GM19438 (cell line): ENCODE results near the gene TEKTIP1.
"Not testable (repeated sequence)": the region's sequence is repeated elsewhere in the genome, so short reads cannot be mapped to it uniquely, and the experiment has no call there.

Experiments used
- ATAC-seq: cut with Tn5 transposase; IDR thresholded peaks from one replicate; pipeline ENCODE4 v1.9.1; 2021; ENCODE audit warnings: low read depth; ENCODE audit not compliant: unreplicated experiment

Gene TEKTIP1

DNA sequence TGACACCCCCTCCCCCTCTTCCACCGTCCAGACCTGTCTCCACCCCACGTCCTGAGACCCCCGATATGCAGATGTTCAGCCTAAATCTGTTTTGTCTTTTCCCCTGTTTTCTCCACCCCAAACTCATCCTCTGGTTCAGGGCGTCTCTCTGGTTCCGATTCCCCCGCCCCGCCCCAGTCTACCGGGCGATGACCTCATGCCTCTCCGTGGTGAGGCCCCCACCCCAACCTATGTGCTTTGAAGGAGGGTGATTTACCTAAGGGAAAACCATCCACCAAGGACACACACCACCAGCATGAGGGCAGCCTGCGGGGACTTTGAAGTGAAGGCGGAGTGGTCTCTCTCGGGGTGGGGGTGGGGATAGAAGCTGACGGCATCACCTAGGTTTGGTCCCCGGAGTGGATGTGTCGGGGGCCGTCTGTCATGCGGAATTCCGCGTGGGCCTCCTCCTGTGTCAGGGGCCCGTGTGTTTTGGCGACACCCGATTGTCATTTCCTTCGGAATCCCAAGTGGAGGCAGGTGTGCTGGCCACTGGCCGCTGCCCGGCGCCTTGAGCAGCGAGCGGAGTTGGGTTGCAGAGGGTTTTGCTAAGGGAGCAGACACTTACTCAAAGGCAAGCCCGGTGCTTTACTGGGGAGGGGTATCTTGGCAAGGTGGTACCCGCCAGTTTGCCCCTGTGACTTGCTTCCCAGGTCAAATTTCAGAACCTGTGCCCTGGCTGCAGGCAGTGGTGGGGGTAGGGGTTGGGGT is 31.4 kb upstream of the TEKTIP1 start:
- ATAC-seq = no peak

- not testable (repeated sequence) for ATAC-seq
Observed at GRCh38 chr19:3508121-3508661, 30.8 kb upstream of the TEKTIP1 start.

DNA sequence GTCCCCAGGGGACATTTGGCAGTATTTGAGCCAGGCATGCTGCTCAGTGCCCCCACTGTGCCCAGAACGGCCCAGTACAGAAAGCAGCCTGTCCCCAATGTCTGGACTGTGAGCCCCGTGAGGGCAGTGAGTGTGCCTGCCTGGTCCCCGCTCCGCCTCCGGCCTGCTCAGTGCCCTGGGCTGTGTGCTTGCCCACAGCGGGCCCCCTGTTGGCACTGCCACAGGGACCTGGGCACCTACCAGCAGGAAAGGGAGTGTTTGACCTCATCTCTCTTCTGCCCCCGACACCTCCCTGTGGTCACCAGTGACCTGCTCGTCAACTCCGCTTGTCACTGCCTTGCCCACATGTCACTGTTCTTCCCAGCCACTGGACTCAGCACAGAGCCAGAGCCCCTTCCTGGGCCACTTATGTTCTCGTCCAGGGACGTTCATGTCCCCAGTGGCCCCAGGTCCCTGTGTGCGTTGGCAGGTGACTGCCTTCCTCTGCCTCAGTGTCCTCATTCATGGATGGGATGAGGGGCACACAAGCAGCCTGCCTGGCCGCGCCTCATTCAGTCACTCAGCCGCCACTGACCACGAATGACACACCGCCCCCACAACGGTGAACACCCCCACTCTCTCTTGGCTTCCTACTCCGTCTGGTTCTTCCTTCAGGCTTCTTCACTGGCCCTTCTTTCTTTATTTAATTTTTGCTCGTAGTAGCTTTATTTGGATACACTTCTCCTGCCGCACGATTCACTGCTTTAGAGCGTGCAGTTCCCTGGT is 30.0 kb upstream of the TEKTIP1 start:
- no peak for ATAC-seq

- no peak for ATAC-seq
Observed at GRCh38 chr19:3509566-3509989, 29.4 kb upstream of the TEKTIP1 start.

GRCh38 chr19:3510727-3511126 is 28.2 kb upstream of the TEKTIP1 start:
- no peak for ATAC-seq

GRCh38 chr19:3511506-3512251 is 27.3 kb upstream of the TEKTIP1 start:
- no peak for ATAC-seq

GRCh38 chr19:3512562-3513228 is 26.3 kb upstream of the TEKTIP1 start:
- ATAC-seq = no peak

DNA sequence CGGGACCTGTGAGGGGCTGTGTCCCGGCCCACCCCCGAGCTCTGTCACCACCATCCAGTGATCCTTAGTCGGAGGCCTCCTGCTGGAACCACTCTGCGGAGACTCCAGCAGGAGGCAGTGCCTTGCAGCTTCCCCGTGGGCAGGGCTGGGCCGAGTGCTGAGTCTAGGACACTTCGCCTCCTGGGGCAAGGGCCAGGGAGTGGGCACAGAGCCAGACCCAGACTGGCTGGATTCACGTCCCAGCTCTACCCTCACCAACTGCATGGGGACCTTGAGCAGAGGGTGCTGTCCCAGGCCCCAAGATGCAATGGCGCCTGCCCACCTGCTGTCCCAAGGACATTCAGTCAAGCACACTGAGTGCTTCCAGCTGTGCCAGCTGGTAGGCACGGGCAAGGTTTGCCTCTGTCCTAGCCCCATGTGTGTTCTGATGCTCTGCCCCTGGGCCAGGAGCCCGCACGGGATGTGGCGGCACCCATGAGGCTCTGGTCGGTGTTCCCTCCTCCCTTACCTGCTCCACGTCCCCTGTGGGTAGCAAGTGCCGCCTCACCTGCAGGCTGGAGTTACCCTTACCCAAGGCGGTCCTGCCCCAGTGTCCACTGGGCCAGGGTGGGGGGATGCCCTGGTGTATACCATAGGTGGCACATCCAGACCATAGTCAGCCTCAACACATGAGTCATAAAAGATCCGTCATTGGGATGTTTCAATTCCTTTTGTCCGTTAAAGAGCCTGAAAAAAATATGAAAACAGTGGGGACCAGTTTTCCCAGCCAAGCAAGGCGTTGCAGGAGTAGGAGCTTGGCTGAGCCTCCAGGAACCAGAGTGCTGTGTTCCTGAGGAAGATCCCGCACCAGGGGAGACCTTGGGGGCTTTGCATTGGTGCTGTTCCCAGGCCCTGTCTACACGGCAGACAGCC is 25.5 kb upstream of the TEKTIP1 start:
- ATAC-seq = no peak

DNA sequence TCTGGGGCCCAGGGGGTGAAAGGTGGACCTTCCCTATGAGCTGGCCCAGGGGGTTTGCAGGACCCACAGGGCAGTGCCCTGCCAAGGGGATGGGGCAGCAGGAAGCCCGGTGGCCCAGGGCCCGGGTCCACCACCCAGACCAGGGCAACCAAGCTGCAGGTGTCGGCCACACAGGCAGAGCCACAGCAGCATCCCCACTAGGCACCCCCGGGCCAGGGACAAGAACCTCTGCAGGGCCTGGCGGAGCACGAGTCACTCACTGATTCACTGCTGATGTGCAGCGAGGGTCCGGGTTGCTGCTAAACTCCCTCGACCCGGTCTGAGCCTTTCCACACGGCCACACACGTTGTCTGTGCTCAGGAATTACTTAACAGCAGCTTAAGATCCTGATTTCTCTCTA is 24.0 kb upstream of the TEKTIP1 start:
- ATAC-seq = no peak

DNA sequence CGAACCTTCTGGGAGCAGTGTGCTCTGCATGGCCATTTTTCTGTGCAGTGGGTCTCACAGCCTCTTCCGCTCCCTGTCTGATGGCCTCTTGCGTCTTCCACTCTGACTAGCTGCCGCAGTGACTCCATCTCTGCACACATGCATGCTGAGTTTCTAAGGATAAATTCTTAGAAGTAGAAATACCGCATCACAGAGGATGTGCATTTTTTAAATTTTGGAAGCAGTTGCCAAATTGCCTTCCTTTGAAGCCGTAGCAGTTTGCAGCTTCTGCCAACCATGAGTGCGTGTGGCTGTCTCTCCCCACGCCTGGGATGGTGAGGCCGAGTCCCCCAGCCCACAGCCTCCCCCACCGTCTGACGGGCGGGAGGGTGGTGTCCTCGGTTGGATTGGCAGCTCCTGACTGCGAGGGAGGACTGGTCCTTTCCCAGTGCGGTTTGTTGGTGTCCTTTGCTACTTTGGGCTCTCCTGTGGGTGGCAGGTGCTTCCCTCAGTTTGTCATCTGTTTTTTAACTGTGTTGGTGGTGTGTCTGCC is 23.0 kb upstream of the TEKTIP1 start:
- ATAC-seq = no peak

DNA sequence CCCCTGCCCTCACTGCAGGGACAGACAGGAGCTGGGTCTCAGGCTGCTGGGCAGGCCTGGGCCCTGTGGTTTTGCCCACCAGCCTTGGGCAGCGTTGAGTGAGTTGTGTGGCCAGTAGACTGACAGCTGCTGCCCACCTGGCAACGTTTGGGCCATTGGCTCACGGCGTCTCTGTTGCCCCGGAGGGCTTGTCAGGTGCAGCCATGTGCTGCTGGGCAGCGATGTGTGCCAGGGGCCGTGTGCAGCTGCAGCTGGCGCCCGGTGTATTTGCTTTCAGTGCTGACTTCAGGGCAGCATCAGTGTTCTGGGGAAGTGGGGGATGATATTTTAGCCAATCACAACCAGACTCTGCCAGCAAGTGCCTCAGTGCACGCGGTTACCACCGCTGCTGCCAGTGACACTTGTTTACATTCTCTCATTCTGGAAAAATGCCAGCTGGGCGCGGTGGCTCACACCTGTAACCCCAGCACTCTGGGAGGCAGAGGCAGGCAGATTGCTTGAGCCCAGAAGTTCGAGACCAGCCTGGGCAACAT is 22.2 kb upstream of the TEKTIP1 start:
- no peak for ATAC-seq

- ATAC-seq = no peak
Observed at GRCh38 chr19:3517638-3518037, 21.3 kb upstream of the TEKTIP1 start.

- ATAC-seq = no peak
Observed at GRCh38 chr19:3518255-3518654, 20.7 kb upstream of the TEKTIP1 start.

- ATAC-seq = no peak
Observed at GRCh38 chr19:3518659-3519058, 20.3 kb upstream of the TEKTIP1 start.

DNA sequence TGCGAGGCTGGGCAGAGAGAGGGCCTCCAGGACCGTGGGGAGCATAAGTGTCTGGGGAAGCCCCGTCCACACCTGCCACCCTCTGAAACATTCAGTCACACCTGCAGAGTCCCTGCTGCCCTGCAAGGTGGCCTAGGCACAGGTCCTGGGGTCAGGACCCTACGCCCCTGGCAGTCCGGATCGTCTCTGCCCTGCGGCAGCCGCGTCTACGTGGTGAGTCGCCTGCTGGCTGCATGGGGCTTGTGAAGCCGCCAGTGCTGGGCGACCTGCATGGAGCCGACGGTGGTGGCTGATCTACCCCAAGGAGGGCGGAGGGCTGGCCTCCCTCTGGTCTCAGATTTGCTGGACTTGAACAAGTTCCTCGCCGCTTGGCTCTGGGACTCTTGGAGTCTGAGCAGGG is 19.8 kb upstream of the TEKTIP1 start:
- no peak for ATAC-seq

DNA sequence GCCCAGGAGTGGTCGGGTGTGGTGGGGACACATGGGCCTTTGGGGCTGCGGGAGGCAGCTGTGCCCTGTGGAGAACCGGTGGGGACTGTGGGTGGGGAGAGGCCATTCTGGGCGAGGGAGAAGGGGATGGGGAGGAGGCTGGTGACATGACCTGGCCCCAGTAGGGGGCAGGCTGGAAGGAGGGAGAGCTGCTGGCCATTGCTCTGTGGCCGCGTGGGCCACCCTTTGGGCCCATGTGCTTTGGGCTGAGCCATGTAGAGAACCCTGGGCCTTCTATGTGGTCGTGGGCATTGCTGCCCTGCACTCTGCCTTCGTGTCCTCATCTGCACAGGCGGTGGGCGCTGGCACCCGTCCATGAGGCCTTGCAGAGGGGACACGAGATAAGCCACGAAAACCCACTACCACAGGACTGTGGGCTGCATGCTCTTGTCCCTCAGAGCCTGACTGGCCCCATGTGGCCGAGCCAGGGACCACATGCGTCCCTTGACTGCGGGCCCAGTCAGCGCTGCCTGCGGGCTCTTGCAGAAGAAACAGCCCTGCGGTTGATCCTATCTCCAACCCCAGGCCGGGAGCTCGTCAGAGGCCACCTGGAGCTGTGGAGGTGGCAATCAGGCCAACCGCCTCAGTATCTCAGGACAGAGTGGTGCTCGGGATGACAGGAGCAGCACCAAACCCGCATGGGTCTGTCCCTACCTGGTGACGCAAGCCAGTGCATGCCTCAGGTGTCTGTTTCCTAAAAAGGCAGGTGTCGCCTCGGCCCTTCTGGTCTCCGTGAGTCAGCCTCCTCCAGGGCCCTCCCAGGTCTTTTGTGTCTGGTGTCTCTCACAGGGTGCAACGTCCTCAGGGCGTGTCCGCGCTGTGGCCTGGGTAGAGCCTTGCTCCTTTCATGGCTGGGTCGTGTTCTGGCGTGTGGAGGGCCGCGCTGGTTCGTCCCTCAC is 18.5 kb upstream of the TEKTIP1 start:
- no peak for ATAC-seq

DNA sequence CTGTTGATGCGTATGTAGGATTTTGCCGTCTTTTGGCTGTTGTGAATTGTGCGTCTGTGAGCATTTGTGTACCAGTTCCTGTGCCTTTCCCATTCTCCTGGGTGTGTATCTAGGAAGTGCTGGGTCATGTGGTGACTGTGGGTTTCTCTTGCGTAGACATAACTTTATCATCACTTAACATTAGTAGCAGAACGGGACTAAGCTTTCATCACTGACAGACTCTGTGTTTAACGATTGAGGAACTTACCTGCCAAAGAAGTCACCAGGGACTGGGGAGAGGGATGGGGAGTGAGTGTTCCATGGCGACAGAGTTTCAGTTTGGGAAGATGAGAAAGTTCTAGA is 17.9 kb upstream of the TEKTIP1 start:
- no peak for ATAC-seq
